GM19025 (cell line): ENCODE measurements around the gene RAB18.
"Not testable (repeated sequence)": the region's sequence is repeated elsewhere in the genome, so short reads cannot be mapped to it uniquely, and the experiment has no call there.

ENCODE experiments used
- ATAC-seq: cut with Tn5 transposase; IDR thresholded peaks from one replicate; pipeline ENCODE4 v1.9.1; 2021; ENCODE audit warnings: mild to moderate bottlenecking, low read depth, moderate library complexity; ENCODE audit not compliant: unreplicated experiment

Gene RAB18

DNA sequence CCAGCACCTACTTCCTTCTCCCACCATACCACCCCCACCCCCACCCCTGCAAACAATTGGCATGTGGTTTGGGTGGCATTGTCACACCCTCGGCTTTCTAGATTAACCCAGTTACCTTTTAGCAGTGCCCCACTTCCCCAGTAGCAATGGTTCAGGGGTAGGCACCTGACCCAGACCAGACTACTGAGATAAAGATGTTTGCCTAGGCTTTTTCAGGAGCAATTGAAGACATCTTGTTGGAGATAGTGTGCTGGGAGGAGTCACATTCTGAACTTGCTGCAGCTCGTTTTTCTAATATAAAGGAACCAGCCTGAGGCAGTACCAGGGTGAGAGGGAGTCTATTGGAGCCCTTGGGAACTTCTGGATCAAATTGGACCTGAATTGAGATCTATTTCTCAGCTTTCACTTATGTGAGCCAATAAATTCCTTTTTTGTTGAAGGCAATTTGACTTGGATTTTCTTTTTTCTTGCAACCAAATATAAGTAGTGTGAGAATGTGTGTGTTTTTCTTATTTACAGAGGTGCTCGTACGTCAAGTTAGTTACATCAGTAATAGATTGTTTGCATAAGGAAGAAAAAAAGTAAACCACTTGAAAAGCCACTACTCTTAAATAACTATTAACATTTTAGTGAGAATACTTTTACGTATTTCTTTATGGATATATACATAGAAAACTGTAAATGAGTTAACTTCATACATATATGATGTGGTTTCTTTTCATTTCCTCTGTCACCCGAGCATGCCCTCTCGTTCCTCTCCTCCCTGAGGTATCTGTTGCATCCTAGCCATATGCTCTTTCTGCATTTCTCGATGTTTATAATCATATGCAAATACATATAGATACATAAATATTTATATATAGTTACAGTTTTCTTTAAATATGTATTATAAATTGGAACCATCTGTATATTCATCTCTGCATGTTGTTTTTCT lies 38.0 kb downstream of the RAB18 start:
- ATAC-seq: no peak

DNA sequence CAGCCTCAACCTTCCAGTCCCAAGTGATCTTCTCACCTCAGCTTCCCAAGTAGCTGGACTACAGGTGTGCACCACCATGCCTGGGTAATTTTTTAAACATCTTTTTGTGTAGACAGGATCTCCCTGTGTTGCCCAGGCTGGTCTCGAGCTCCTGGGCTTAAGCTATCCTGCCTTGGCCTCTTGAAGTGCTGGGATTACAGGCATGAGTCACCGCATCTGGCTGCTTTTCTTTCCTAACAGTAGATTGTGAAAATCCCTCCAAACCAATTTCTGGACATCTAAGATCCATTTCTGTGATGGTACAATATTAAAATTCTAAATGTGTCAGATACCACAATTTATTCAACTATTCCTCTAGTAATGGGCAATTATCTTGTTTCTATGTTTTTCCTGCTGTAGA lies 38.7 kb downstream of the RAB18 start:
- no peak for ATAC-seq

DNA sequence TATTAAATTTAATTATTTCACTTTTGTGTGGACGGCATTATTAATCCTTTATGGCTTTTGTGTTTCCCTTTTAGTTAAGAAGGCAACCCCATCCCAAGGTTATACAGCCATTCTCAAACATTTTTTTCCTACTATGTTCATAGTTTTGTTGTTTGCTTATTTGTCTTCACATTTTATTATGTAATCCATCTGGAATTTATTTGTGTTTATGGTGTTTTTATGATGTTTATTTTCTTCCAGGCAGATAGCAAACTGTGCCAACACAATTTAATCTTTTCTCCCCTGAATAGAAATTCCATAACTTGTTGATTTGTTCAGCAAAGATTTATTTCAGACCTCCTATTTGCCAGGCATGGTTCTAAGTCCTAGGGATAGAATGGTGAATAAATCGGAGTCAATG lies 42.9 kb downstream of the RAB18 start:
- ATAC-seq: no peak

DNA sequence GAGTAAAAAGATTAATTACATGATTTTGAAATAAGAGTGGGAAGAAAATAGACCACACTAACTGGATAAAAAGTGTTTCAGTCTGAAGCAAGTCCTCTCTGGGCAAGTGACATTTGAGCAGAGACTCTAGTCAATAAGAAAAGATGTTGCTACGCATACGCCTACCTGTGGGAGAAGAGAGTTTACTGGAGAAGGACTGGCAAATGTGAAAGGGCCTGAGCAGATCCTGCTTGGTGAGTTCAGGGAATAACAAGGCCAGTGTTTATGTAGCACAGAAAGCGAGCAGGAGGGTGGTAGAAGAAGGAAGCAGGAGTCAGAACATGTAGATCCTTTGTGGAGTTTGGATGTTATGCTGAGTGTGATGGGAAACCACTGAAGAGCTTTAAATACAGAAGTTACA lies 43.4 kb downstream of the RAB18 start:
- ATAC-seq: no peak

DNA sequence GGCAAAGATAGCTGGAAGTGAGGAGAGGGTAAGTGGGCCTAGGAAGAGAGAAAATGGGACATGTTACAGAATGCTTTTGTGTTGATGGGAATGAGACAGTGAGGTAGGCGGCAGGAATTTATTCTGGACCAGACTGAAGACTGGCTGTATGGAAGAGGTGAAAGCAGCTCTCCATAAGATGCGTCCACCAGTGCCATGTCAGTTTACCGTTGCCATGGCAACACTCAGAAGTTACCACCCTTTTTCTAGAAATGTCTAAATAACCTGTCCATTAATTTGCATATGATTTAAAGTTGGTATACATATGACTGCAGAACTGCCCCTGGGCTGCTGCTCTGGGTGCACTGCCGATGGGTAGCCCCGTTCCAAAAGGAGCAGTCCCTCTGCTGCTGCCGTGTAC lies 46.7 kb downstream of the RAB18 start:
- ATAC-seq: no peak

DNA sequence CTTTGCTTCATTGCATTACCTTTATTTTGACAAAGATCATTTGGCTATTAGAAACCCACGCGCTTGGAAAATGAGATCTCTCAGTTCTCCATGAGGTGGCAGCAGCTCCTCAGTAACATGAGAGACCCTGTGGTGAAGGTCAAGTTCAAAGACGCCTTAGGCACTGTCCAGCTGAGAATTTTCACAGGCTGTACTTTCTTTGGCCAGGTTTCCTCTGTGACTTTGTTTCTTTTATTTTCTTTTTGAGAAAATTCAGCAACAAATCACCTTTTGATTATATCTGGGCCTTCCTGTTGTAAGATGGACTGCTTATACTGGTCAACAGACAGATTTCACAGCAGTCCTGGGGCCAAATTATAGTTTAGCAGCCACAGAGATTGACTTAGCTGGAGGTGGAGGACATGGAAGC lies 54.5 kb downstream of the RAB18 start:
- no peak for ATAC-seq

DNA sequence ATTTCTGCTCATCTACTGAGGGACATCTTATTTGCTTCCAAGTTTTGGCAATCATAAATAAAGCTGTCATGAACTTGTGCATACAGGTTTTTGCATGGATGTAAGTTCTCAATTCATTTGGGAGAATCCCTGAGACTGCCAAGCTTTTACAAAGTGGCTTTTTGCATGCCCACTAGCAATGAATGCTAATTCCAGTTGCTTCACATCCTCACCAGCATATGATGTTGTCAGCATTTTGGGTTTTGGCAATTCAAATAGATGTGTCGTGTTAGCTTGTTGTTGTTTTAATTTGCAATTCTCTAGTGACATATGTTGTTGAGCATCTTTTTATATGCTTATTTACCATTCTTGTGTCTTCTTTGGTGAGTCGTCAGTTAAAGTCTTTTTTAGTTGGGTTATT lies 57.2 kb downstream of the RAB18 start:
- ATAC-seq: no peak

DNA sequence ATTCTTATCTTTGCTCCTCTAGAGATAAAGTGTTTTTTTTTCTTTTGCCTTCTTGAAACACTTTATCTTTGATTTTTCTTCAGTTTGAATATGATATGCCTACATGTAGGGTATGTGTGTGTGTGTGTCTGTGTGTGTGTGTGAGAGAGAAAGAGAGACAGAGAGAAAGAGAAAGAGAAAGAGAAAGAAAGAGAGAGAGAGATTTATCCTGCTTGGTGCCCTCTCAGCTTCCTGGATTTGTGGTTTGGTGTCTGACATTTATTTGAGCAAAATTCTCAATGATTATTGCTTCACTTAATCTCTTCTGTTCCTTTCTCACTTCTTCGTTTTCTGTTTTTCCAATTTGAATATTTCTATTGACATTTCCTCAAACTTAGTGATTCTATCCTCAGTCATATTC lies 60.3 kb downstream of the RAB18 start:
- ATAC-seq: no peak

DNA sequence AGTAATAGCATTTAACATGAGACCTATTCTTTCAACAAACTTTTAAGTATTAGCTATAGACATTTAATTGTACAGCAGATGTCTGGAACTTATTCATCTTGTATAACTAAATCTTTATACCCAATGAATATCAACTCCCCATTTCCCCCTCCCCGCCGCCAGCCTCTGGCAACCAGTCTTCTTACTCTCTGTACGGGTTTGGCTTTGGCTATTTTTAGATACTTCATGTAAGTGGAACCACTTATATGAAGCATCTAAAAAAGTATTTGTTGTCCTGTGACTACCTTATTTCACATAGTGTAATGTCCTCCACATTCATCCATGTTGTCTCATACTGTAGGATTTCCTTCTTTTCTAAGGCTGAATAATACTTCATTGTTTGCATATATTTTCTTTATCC lies 60.8 kb downstream of the RAB18 start:
- no peak for ATAC-seq

DNA sequence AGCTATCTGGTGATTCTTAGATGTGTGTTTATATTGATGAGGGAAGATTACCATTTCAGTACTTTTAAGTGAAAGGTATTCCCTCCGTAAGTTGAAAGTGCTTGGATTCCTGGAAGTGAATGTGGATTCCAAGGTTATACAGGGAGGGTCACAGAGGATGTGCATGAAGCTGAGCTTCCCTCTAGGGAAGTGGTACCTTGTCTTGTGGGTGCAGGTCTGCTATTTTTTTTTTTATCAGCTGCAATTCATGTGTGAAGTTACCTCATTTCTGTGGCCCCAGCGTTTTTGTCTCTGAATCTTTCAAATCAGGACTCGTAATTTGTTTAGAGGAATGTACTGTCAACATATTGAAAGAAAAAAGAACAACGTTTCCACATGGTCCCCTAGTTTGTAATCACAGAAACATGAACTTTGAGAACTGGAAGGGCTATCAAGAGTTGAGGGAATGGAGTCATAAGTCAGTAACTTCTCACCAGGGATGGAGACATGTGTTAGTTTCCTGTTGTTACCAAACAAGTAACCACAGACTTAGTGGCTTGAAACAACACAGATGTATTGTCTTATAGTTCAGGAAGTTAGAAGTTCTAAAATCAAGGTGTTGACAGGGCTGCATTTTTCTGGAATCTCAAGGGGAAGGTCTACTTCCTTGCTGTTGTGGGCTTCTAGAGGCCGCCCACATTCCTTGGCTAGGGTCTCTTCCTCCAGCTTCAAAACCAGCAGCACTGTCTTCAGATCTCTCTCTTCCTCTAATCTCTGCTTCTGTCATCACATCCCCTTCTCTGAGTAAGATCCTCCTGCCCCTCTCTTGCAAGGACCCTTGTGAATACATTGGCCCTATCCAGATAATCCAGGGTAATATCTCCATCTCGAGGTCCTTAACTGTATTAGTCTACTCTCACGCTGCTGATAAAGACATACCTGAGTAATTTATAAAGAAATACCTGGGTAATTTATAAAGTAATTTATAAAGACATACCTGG lies 64.4 kb downstream of the RAB18 start:
- no peak for ATAC-seq

DNA sequence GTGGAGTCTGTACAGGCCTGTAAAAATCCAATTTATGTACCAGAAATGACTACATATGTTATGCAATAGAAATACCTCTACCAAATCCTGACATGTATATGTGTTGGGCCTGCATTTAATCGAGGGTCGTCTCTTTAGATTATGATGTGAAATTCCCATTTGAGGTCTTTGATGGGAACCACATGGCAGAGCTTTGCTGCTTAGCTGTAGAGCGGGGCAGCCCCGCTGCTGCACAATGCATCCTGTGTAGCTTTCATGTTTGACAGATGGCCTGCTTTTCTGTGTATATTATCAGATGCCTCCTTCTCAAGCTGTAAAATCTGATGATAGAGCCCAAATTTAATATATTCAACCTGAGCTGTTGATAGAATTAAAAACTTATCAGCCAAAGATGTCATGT lies 65.8 kb downstream of the RAB18 start:
- ATAC-seq: no peak

DNA sequence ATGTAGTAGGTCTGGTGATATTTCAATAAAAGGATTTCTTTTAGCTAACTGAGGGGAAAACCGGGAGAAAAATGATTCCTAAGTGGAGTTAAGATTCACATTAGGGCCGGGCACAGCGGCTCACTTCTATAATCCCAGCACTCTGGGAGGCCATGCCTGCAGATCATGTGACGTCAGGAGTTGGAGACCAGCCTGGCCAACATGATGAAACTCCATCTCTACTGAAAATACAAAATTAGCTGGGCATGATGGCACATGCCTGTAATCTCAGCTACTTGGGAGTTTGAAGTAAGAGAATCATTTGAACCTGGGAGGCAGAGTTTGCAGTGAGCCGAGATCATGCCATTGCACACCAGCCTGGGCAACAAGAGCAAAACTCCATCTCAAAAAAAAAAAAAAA lies 72.9 kb downstream of the RAB18 start:
- not testable (repeated sequence) for ATAC-seq

DNA sequence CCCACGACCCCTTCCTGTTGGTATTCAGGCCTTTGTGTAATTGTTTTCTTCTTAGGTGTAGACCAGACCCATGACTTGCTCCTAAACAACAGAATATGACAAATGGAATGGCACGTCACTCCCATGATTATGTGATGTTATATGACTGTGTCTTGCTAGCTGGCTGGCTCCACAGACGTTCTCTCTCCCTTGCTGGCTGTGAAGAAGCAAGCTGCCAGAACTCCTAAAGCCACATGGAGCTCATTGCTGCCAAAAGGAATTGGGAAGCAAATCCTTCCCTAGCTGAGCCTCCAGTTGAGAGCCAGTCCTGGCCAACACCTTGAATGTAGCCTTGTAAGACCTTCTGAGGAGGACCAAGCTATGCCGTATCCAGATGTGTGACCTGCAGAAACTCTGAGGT lies 74.2 kb downstream of the RAB18 start:
- ATAC-seq: no peak

DNA sequence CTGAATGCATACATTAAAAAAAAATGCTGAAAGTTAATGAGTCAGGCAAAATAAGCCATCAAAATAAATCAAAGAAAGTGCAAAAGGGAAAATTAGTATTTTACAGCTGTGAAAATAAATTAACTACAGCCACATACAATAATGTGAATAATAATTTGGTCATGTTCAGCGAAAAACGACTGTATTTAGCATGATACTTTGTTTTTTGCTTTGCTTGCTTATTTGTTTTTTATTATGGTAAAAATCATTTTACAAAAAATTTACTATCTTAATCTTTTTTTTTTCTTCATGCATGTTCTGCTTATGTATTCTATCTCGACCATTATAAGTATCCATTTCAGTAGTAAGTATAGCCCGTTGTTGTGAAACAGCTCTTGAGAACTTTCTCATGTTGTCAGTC lies 77.1 kb downstream of the RAB18 start:
- ATAC-seq: no peak

DNA sequence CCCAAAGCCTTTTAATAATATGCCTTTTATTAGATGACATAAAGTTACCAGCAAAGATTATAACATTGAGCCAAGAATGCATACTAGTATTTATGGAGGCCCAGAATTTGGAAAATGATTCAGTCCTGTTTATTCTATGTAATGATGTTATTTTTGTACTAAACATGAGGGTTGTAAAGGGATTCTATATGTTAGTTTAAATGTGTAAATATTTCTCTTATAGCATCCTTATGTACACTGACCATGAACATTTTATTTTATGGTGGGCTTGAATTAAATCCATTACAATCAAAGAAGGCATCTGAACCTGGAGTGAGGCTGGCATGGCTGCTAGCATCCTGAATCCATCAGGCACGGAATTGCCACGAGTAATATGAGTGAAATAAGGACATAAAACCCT lies 80.2 kb downstream of the RAB18 start:
- no peak for ATAC-seq
